Stomach (tissue), 9 donors: ENCODE results near the gene RIMBP3C. TPM values are rescaled to one million over a fixed set of nuclear protein-coding genes. Genes with fewer than 3 reads are reported as not detected.
"Not testable (repeated sequence)": the region's sequence is repeated elsewhere in the genome, so short reads cannot be mapped to it uniquely, and the experiment has no call there.

Experiments used
- DNase-seq, 2 donors: peaks; one replicate each; pipeline versions ENCODE4 v3.0.0 to v3.0.0-alpha.2; 2013 to 2019
- H3K27ac ChIP-seq, 5 donors: fragments of 200-600 bp in 4 of 5; sonication (generic) in 4 of 5; one replicate each; pipeline ENCODE4 v1.5.1; 2013 to 2019; ENCODE audit warnings: mild to moderate bottlenecking in 1 of 5, moderate library complexity in 1 of 5
- H3K27me3 ChIP-seq, 3 donors: fragments of 200-600 bp; sonication (generic); one replicate each; pipeline ENCODE4 v1.5.1; 2017 to 2019; ENCODE audit warnings: mixed run types in 1 of 3
- H3K36me3 ChIP-seq, 4 donors: fragments of 200-600 bp; sonication (generic); 1 replicate in 3 of 4; 2 replicates in 1 of 4; pipeline ENCODE4 v1.5.1; 2016 to 2019
- H3K4me1 ChIP-seq, 4 donors: fragments of 200-600 bp; sonication (generic); one replicate each; pipeline ENCODE4 v1.5.1; 2016 to 2019
- H3K4me3 ChIP-seq, 4 donors: fragments of 200-600 bp; sonication (generic) in 3 of 4; one replicate each; pipeline ENCODE4 v1.5.1; 2016 to 2019; ENCODE audit warnings: mild to moderate bottlenecking in 1 of 4
- H3K9me3 ChIP-seq, 4 donors: fragments of 200-600 bp; sonication (generic); one replicate each; pipeline ENCODE4 v1.5.1; 2016 to 2019
- WGBS, 5 donors: extraction: QIAGEN DNeasy Blood & Tissue Kit in 3 of 5; methylation state at CpG; one replicate each; pipeline versions ENCODE4 v1.1.5 to v1.1.7; 2013 to 2018; 5-methylcytosine and 5-hydroxymethylcytosine counted together
- intact Hi-C: fragments of 100-400 bp; cut with DNase I; formaldehyde crosslinking; loops from one replicate; pipeline ENCODE4 v1.15.1; 2023; ENCODE audit warnings: low total_unique reads
- polyA plus RNA-seq, 3 donors: library from polyadenylated mRNA; stranded (reverse); fragments of 200-250 nt; gene quantifications; one replicate each; pipeline ENCODE4 v1.2.3, GENCODE V29; 2013
- total RNA-seq, 5 donors: library from RNA; depleted of rRNA; stranded (reverse); fragments of >200 nt; gene quantifications; one replicate each; pipeline versions ENCODE4 v1.1.0 to v1.2.3, GENCODE V29; 2014 to 2016
- donor health status: healthy with polysubstance abuse.
- donor health status: Bipolar disorder and iron deficiency.
- donor health status: healthy.

RIMBP3C gene
- total and polyA plus RNA-seq, 8 donors = under 0.01 to 0.18 TPM; not detected in 6

GRCh38 chr22:21550678-21551047, 598 bp downstream of the RIMBP3C start:
- H3K9me3 ChIP-seq, intact Hi-C loops, H3K27ac ChIP-seq, H3K4me3 ChIP-seq, H3K36me3 ChIP-seq, H3K4me1 ChIP-seq, DNase-seq, H3K27me3 ChIP-seq: not testable (repeated sequence)
- WGBS, 5 donors = no CpG with 5 or more reads among the region's 44 CpGs

GRCh38 chr22:21550008-21550677, 1.1 kb downstream of the RIMBP3C start:
- H3K27me3 ChIP-seq, DNase-seq, intact Hi-C loops, H3K4me3 ChIP-seq, H3K27ac ChIP-seq, H3K36me3 ChIP-seq, H3K9me3 ChIP-seq, H3K4me1 ChIP-seq: not testable (repeated sequence)
- no CpG with 5 or more reads among the region's 62 CpGs for WGBS, 5 donors

GRCh38 chr22:21549558-21549957, 1.7 kb downstream of the RIMBP3C start:
- H3K27ac ChIP-seq, H3K9me3 ChIP-seq, DNase-seq, H3K4me3 ChIP-seq, H3K36me3 ChIP-seq, H3K4me1 ChIP-seq, intact Hi-C loops, H3K27me3 ChIP-seq: not testable (repeated sequence)
- WGBS, 5 donors = no CpG with 5 or more reads among the region's 38 CpGs

GRCh38 chr22:21544432-21545322, 6.6 kb downstream of the RIMBP3C start:
- 97 to 100% (median 99%) methylated on average over 1 of the region's 17 CpGs; no CpG with 5 or more reads in 2 of the 5 donors for whole genome bisulfite sequencing, 5 donors

GRCh38 chr22:21539862-21540261, 11.4 kb downstream of the RIMBP3C start:
- no CpG with 5 or more reads among the region's 7 CpGs for WGBS, 5 donors
- H3K36me3 ChIP-seq, H3K4me1 ChIP-seq, H3K27ac ChIP-seq, H3K4me3 ChIP-seq, DNase-seq, H3K27me3 ChIP-seq, H3K9me3 ChIP-seq, intact Hi-C loops: not testable (repeated sequence)

More at GRCh38 chr22:21544432-21545322, 6.6 kb downstream of the RIMBP3C start:
- H3K4me3 ChIP-seq, H3K27ac ChIP-seq, H3K4me1 ChIP-seq, H3K27me3 ChIP-seq, H3K36me3 ChIP-seq, DNase-seq, intact Hi-C loops, H3K9me3 ChIP-seq: not testable (repeated sequence)

- no CpG with 5 or more reads among the region's 20 CpGs for WGBS, 5 donors
- H3K4me1 ChIP-seq, H3K27ac ChIP-seq, DNase-seq, H3K36me3 ChIP-seq, H3K27me3 ChIP-seq, H3K4me3 ChIP-seq, intact Hi-C loops, H3K9me3 ChIP-seq: not testable (repeated sequence)
Measured at GRCh38 chr22:21532863-21533648, 18.2 kb downstream of the RIMBP3C start.

GRCh38 chr22:21531525-21531924, 19.7 kb downstream of the RIMBP3C start:
- H3K4me1 ChIP-seq, intact Hi-C loops, H3K4me3 ChIP-seq, DNase-seq, H3K9me3 ChIP-seq, H3K27ac ChIP-seq, H3K27me3 ChIP-seq, H3K36me3 ChIP-seq: not testable (repeated sequence)
- no CpG with 5 or more reads among the region's 5 CpGs for whole genome bisulfite sequencing, 5 donors

- H3K4me1 ChIP-seq, H3K4me3 ChIP-seq, intact Hi-C loops, DNase-seq, H3K27me3 ChIP-seq, H3K36me3 ChIP-seq, H3K27ac ChIP-seq, H3K9me3 ChIP-seq: not testable (repeated sequence)
- no CpG with 5 or more reads among the region's 6 CpGs for WGBS, 5 donors
Measured at GRCh38 chr22:21526705-21527500, 24.4 kb downstream of the RIMBP3C start.

- H3K9me3 ChIP-seq, H3K36me3 ChIP-seq, H3K4me1 ChIP-seq, H3K27me3 ChIP-seq, H3K27ac ChIP-seq, DNase-seq, intact Hi-C loops: not testable (repeated sequence)
- H3K4me3 ChIP-seq = peak overlapping the region in 1 of 4 donors; percentile 20
- no CpG with 5 or more reads among the region's 115 CpGs for WGBS, 5 donors
Measured at GRCh38 chr22:21516970-21517764, 34.1 kb downstream of the RIMBP3C start.

GRCh38 chr22:21516522-21516921, 34.7 kb downstream of the RIMBP3C start:
- peak overlapping the region in 1 of 4 donors; percentile 20 for H3K4me3 ChIP-seq
- H3K4me1 ChIP-seq, DNase-seq, H3K36me3 ChIP-seq, H3K9me3 ChIP-seq, H3K27ac ChIP-seq, intact Hi-C loops, H3K27me3 ChIP-seq: not testable (repeated sequence)
- WGBS, 5 donors = no CpG with 5 or more reads among the region's 22 CpGs
